ENCODE data around the gene AKR1E2.

AKR1E2 gene

GRCh38 chr10:4838743-4839142 lies 12.7 kb downstream of the AKR1E2 start:
- H3K4me1 ChIP-seq (ENCODE audit: control insufficient read depth, insufficient read depth, low read length, poor library complexity, severe bottlenecking), result peaks cover 19% of the 10 kb centered on the region
- DNase-seq, result no peak
- no peak overlapping the region for H3K27ac ChIP-seq (ENCODE audit: insufficient read depth, low read length, poor library complexity, severe bottlenecking)
- H3K9me3 ChIP-seq (ENCODE audit: control insufficient read depth, low read length), result no peaks in the 10 kb centered on the region
- no peak overlapping the region for H3K4me3 ChIP-seq (ENCODE audit: insufficient read depth, low read depth, low read length, poor library complexity, severe bottlenecking)
- H3K36me3 ChIP-seq (ENCODE audit: control insufficient read depth, insufficient read depth, low read length), result no peaks in the 10 kb centered on the region
- H3K27me3 ChIP-seq (replicated peaks; ENCODE audit: control insufficient read depth, insufficient read depth, low read length, poor library complexity, severe bottlenecking), result no peaks in the 10 kb centered on the region

- no peaks in the 10 kb centered on the region for H3K36me3 ChIP-seq (ENCODE audit: control insufficient read depth, insufficient read depth, low read length)
- H3K9me3 ChIP-seq (ENCODE audit: control insufficient read depth, low read length), result no peaks in the 10 kb centered on the region
- DNase-seq, result no peak
- H3K4me1 ChIP-seq (ENCODE audit: control insufficient read depth, insufficient read depth, low read length, poor library complexity, severe bottlenecking), result peaks cover 19% of the 10 kb centered on the region
- no peak overlapping the region for H3K27ac ChIP-seq (ENCODE audit: insufficient read depth, low read length, poor library complexity, severe bottlenecking)
- no peak overlapping the region for H3K4me3 ChIP-seq (ENCODE audit: insufficient read depth, low read depth, low read length, poor library complexity, severe bottlenecking)
- H3K27me3 ChIP-seq (replicated peaks; ENCODE audit: control insufficient read depth, insufficient read depth, low read length, poor library complexity, severe bottlenecking), result no peaks in the 10 kb centered on the region
These were observed 13.3 kb downstream of the AKR1E2 start for GRCh38 chr10:4839353-4839752.

GRCh38 chr10:4840151-4840550 lies 14.1 kb downstream of the AKR1E2 start:
- H3K4me1 ChIP-seq (ENCODE audit: control insufficient read depth, insufficient read depth, low read length, poor library complexity, severe bottlenecking), result peaks cover 19% of the 10 kb centered on the region
- no peak overlapping the region for H3K27ac ChIP-seq (ENCODE audit: insufficient read depth, low read length, poor library complexity, severe bottlenecking)
- DNase-seq, result no peak
- H3K9me3 ChIP-seq (ENCODE audit: control insufficient read depth, low read length), result no peaks in the 10 kb centered on the region
- no peak overlapping the region for H3K4me3 ChIP-seq (ENCODE audit: insufficient read depth, low read depth, low read length, poor library complexity, severe bottlenecking)
- no peaks in the 10 kb centered on the region for H3K36me3 ChIP-seq (ENCODE audit: control insufficient read depth, insufficient read depth, low read length)
- H3K27me3 ChIP-seq (replicated peaks; ENCODE audit: control insufficient read depth, insufficient read depth, low read length, poor library complexity, severe bottlenecking), result no peaks in the 10 kb centered on the region

GRCh38 chr10:4843525-4844180 lies 17.6 kb downstream of the AKR1E2 start:
- H3K4me1 ChIP-seq (ENCODE audit: control insufficient read depth, insufficient read depth, low read length, poor library complexity, severe bottlenecking), result no peaks in the 10 kb centered on the region
- H3K4me3 ChIP-seq (ENCODE audit: insufficient read depth, low read depth, low read length, poor library complexity, severe bottlenecking), result no peak overlapping the region
- H3K9me3 ChIP-seq (ENCODE audit: control insufficient read depth, low read length), result no peaks in the 10 kb centered on the region
- H3K27me3 ChIP-seq (replicated peaks; ENCODE audit: control insufficient read depth, insufficient read depth, low read length, poor library complexity, severe bottlenecking), result no peaks in the 10 kb centered on the region
- no peak overlapping the region for H3K27ac ChIP-seq (ENCODE audit: insufficient read depth, low read length, poor library complexity, severe bottlenecking)
- DNase-seq, result no peak
- H3K36me3 ChIP-seq (ENCODE audit: control insufficient read depth, insufficient read depth, low read length), result no peaks in the 10 kb centered on the region

- Histone ChIP-seq H3K27me3 (replicated peaks; ENCODE audit: control insufficient read depth, insufficient read depth, low read length, poor library complexity, severe bottlenecking) (no peaks in the 10 kb centered on the region), H3K27ac (ENCODE audit: insufficient read depth, low read length, poor library complexity, severe bottlenecking) (no peak overlapping the region), H3K9me3 (ENCODE audit: control insufficient read depth, low read length) (no peaks in the 10 kb centered on the region), H3K4me1 (ENCODE audit: control insufficient read depth, insufficient read depth, low read length, poor library complexity, severe bottlenecking) (peaks cover 3% of the 10 kb centered on the region), H3K4me3 (ENCODE audit: insufficient read depth, low read depth, low read length, poor library complexity, severe bottlenecking) (no peak overlapping the region), H3K36me3 (ENCODE audit: control insufficient read depth, insufficient read depth, low read length) (no peaks in the 10 kb centered on the region)
- DNase-seq, result no peak
These were observed 18.9 kb downstream of the AKR1E2 start for GRCh38 chr10:4844864-4845263.

- Histone ChIP-seq H3K9me3 (ENCODE audit: control insufficient read depth, low read length) (no peaks in the 10 kb centered on the region), H3K27me3 (replicated peaks; ENCODE audit: control insufficient read depth, insufficient read depth, low read length, poor library complexity, severe bottlenecking) (no peaks in the 10 kb centered on the region), H3K4me3 (ENCODE audit: insufficient read depth, low read depth, low read length, poor library complexity, severe bottlenecking) (no peak overlapping the region), H3K36me3 (ENCODE audit: control insufficient read depth, insufficient read depth, low read length) (no peaks in the 10 kb centered on the region), H3K4me1 (ENCODE audit: control insufficient read depth, insufficient read depth, low read length, poor library complexity, severe bottlenecking) (peaks cover 3% of the 10 kb centered on the region), H3K27ac (ENCODE audit: insufficient read depth, low read length, poor library complexity, severe bottlenecking) (no peak overlapping the region)
- no peak for DNase-seq
These were observed 19.8 kb downstream of the AKR1E2 start for GRCh38 chr10:4845766-4846165.

- H3K4me1 ChIP-seq (ENCODE audit: control insufficient read depth, insufficient read depth, low read length, poor library complexity, severe bottlenecking), result peaks cover 3% of the 10 kb centered on the region
- H3K27me3 ChIP-seq (replicated peaks; ENCODE audit: control insufficient read depth, insufficient read depth, low read length, poor library complexity, severe bottlenecking), result no peaks in the 10 kb centered on the region
- H3K4me3 ChIP-seq (ENCODE audit: insufficient read depth, low read depth, low read length, poor library complexity, severe bottlenecking), result no peak overlapping the region
- H3K36me3 ChIP-seq (ENCODE audit: control insufficient read depth, insufficient read depth, low read length), result no peaks in the 10 kb centered on the region
- no peak for DNase-seq
- H3K9me3 ChIP-seq (ENCODE audit: control insufficient read depth, low read length), result no peaks in the 10 kb centered on the region
- H3K27ac ChIP-seq (ENCODE audit: insufficient read depth, low read length, poor library complexity, severe bottlenecking), result no peak overlapping the region
These were observed 20.8 kb downstream of the AKR1E2 start for GRCh38 chr10:4846775-4847174.

- no peaks in the 10 kb centered on the region for H3K36me3 ChIP-seq (ENCODE audit: control insufficient read depth, insufficient read depth, low read length)
- no peaks in the 10 kb centered on the region for H3K9me3 ChIP-seq (ENCODE audit: control insufficient read depth, low read length)
- no peak overlapping the region for H3K4me3 ChIP-seq (ENCODE audit: insufficient read depth, low read depth, low read length, poor library complexity, severe bottlenecking)
- peaks cover 3% of the 10 kb centered on the region for H3K4me1 ChIP-seq (ENCODE audit: control insufficient read depth, insufficient read depth, low read length, poor library complexity, severe bottlenecking)
- no peaks in the 10 kb centered on the region for H3K27me3 ChIP-seq (replicated peaks; ENCODE audit: control insufficient read depth, insufficient read depth, low read length, poor library complexity, severe bottlenecking)
- DNase-seq, result no peak
- no peak overlapping the region for H3K27ac ChIP-seq (ENCODE audit: insufficient read depth, low read length, poor library complexity, severe bottlenecking)
These were observed 21.8 kb downstream of the AKR1E2 start for GRCh38 chr10:4847561-4848355.

GRCh38 chr10:4848356-4849041 lies 22.5 kb downstream of the AKR1E2 start:
- H3K4me1 ChIP-seq (ENCODE audit: control insufficient read depth, insufficient read depth, low read length, poor library complexity, severe bottlenecking), result peaks cover 3% of the 10 kb centered on the region
- no peaks in the 10 kb centered on the region for H3K9me3 ChIP-seq (ENCODE audit: control insufficient read depth, low read length)
- no peaks in the 10 kb centered on the region for H3K27me3 ChIP-seq (replicated peaks; ENCODE audit: control insufficient read depth, insufficient read depth, low read length, poor library complexity, severe bottlenecking)
- no peaks in the 10 kb centered on the region for H3K36me3 ChIP-seq (ENCODE audit: control insufficient read depth, insufficient read depth, low read length)
- H3K4me3 ChIP-seq (ENCODE audit: insufficient read depth, low read depth, low read length, poor library complexity, severe bottlenecking), result no peak overlapping the region
- DNase-seq, result no peak
- H3K27ac ChIP-seq (ENCODE audit: insufficient read depth, low read length, poor library complexity, severe bottlenecking), result no peak overlapping the region

- Histone ChIP-seq H3K27me3 (replicated peaks; ENCODE audit: control insufficient read depth, insufficient read depth, low read length, poor library complexity, severe bottlenecking) (no peaks in the 10 kb centered on the region), H3K36me3 (ENCODE audit: control insufficient read depth, insufficient read depth, low read length) (no peaks in the 10 kb centered on the region), H3K4me3 (ENCODE audit: insufficient read depth, low read depth, low read length, poor library complexity, severe bottlenecking) (no peak overlapping the region), H3K4me1 (ENCODE audit: control insufficient read depth, insufficient read depth, low read length, poor library complexity, severe bottlenecking) (peaks cover 3% of the 10 kb centered on the region), H3K9me3 (ENCODE audit: control insufficient read depth, low read length) (no peaks in the 10 kb centered on the region), H3K27ac (ENCODE audit: insufficient read depth, low read length, poor library complexity, severe bottlenecking) (no peak overlapping the region)
- no peak for DNase-seq
These were observed 23.0 kb downstream of the AKR1E2 start for GRCh38 chr10:4849042-4849402.

Measured in effector memory CD4-positive, alpha-beta T cell (primary cell).